Activated naive CD8-positive, alpha-beta T cell treated with anti-CD3 and anti-CD28 coated beads, Interleukin-2, amount 10 ng/mL, durations not matched to agents 7 days and 5 days (primary cell): Measurements from ENCODE around the gene ATRN. TPM values are rescaled to one million over a fixed set of nuclear protein-coding genes. Genes with fewer than 3 reads are reported as not detected.

Experiments
- ATAC-seq: fragments of 150-1000 bp; cut with Tn5 transposase; one replicate; pipeline ENCODE4 v1.10.0; 2021; ENCODE audit warnings: low read depth, moderate library complexity
- POLR2A ChIA-PET: fragments of 350-600 bp; sonication (Branson Sonifier 250); formaldehyde crosslinking; loops from one replicate; lab custom pipeline; 2021; ENCODE audit warnings: antibody characterized with exemption; lab: Charles Lee
- DNase-seq: peaks from one replicate; pipeline ENCODE4 v3.0.0; 2021
- H3K27ac Mint-ChIP-seq: one replicate; pipeline ENCODE4 v1.8.0; 2022; ENCODE audit warnings: mild to moderate bottlenecking, mixed read lengths
- H3K27me3 Mint-ChIP-seq: one replicate; pipeline ENCODE4 v1.8.0; 2022; ENCODE audit warnings: mild to moderate bottlenecking, moderate library complexity, mixed read lengths
- H3K36me3 Mint-ChIP-seq: one replicate; pipeline ENCODE4 v1.8.0; 2021; ENCODE audit warnings: mild to moderate bottlenecking, mixed read lengths
- H3K4me1 Mint-ChIP-seq: one replicate; pipeline ENCODE4 v1.8.0; 2021; ENCODE audit warnings: mixed read lengths
- H3K4me3 Mint-ChIP-seq: one replicate; pipeline ENCODE4 v1.8.0; 2022; ENCODE audit warnings: mild to moderate bottlenecking, moderate library complexity, mixed read lengths
- H3K9me3 Mint-ChIP-seq: one replicate; pipeline ENCODE4 v1.8.0; 2021; ENCODE audit warnings: mixed read lengths
- total RNA-seq, 2 experiments: library from RNA; stranded (reverse); gene quantifications; one replicate each; pipeline ENCODE4 v1.2.3, GENCODE V29; 2021

ATRN gene
- total RNA-seq, 2 experiments from 2014 or later: 9.8 to 10.7 TPM

GRCh38 chr20:3545401-3545925 lies 74.6 kb downstream of the ATRN start:
- POLR2A ChIA-PET: no interaction called here
- Mint-ChIP-seq H3K4me1 (peaks cover 1% of the 10 kb centered on the region), H3K4me3 (no peak overlapping the region), H3K27me3 (no peaks in the 10 kb centered on the region), H3K27ac (no peak overlapping the region), H3K36me3 (peaks cover 9% of the 10 kb centered on the region), H3K9me3 (no peaks in the 10 kb centered on the region)
- DNase-seq (no peak), ATAC-seq (no peak)

- Mint-ChIP-seq H3K27ac (no peak overlapping the region), H3K4me1 (peaks cover 7% of the 10 kb centered on the region), H3K9me3 (no peaks in the 10 kb centered on the region), H3K36me3 (peaks cover 8% of the 10 kb centered on the region), H3K27me3 (no peaks in the 10 kb centered on the region), H3K4me3 (no peak overlapping the region)
- ATAC-seq: no peak
- no peak for DNase-seq
- POLR2A ChIA-PET: interaction anchor here (0.7 kb wide), 1 partner anchor 9 kb away, joined by 5 read pairs; no protein-coding TSS in a partner anchor
These were observed 77.1 kb downstream of the ATRN start for GRCh38 chr20:3547906-3548305.

GRCh38 chr20:3550837-3551236 lies 80.0 kb downstream of the ATRN start:
- DNase-seq (no peak), ATAC-seq (no peak)
- Mint-ChIP-seq H3K9me3 (no peaks in the 10 kb centered on the region), H3K4me3 (no peak overlapping the region), H3K36me3 (peaks cover 2% of the 10 kb centered on the region), H3K4me1 (peaks cover 7% of the 10 kb centered on the region), H3K27me3 (no peaks in the 10 kb centered on the region), H3K27ac (no peak overlapping the region)
- POLR2A ChIA-PET: no interaction called here

DNA sequence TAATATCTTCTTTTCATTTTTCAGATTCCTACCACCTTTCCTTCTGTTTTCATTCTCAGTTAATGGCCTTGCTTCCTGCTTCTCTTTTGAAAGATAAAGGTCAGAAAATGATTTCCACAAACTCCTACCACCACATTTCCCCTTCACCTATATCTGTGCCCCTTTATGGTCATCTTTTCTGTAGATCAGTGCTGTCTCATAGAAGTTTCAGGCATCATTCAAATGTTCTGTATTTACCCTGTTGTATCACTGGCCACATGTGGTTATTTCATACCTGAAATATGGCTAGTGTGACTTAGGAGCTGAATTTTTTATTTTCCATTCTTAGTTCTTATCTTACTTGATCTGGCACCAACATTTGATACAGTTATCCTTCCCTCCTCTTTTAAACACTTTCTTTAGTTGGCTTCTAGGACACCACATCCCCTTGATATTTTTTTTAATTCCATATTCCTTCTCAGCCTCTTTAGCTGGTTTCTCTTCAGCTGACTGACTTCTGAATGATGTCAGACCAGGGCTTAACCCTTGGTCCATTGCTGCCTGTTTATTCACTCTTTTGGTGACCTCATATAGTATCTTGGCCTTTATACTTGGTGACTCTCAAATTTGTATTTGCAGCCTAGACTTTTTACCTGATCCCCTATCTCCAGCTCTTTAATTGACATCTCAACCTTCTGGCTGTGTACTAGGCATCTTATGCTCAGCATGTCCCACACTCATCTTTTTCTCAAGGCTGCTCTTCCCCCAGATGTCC lies 81.0 kb downstream of the ATRN start:
- Mint-ChIP-seq H3K27ac (no peak overlapping the region), H3K27me3 (no peaks in the 10 kb centered on the region), H3K4me3 (no peak overlapping the region), H3K4me1 (peaks cover 7% of the 10 kb centered on the region), H3K9me3 (no peaks in the 10 kb centered on the region), H3K36me3 (peaks cover 2% of the 10 kb centered on the region)
- POLR2A ChIA-PET: interaction anchor here (0.5 kb wide), 1 partner anchor 422 kb away, joined by 5 read pairs; no protein-coding TSS in a partner anchor
- ATAC-seq (no peak), DNase-seq (no peak)

DNA sequence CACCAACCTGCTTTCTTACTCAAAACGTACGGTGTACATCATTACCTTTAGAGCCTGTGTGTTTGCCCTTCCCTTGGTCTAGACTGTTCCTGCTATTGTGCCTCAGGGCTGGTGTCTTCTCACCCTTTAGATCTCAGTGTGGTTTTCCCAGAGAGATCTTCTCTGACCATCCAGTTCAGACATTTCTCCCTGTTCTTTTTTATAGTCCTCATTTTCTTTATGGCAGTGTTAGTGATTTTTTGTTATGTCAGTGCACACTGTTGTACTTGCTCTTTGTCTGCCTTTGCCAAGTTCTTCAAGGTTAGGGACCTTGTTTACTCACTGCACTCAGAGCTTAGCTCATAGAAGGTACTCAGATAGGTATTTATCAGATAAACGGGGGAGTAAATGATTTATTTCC lies 82.8 kb downstream of the ATRN start:
- ATAC-seq: no peak
- no peaks in the 10 kb centered on the region for H3K36me3 Mint-ChIP-seq
- peaks cover 5% of the 10 kb centered on the region for H3K4me1 Mint-ChIP-seq
- no peaks in the 10 kb centered on the region for H3K9me3 Mint-ChIP-seq
- H3K4me3 Mint-ChIP-seq: no peak overlapping the region
- H3K27ac Mint-ChIP-seq: no peak overlapping the region
- no peaks in the 10 kb centered on the region for H3K27me3 Mint-ChIP-seq
- DNase-seq: no peak
- POLR2A ChIA-PET: no interaction called here

- POLR2A ChIA-PET: no interaction called here
- ATAC-seq (no peak), DNase-seq (no peak)
- Mint-ChIP-seq H3K36me3 (no peaks in the 10 kb centered on the region), H3K9me3 (no peaks in the 10 kb centered on the region), H3K4me3 (no peak overlapping the region), H3K27ac (no peak overlapping the region), H3K4me1 (no peaks in the 10 kb centered on the region), H3K27me3 (no peaks in the 10 kb centered on the region)
These were observed 86.5 kb downstream of the ATRN start for GRCh38 chr20:3557237-3557785.

- no peak overlapping the region for H3K4me3 Mint-ChIP-seq
- no peak for ATAC-seq
- no peaks in the 10 kb centered on the region for H3K9me3 Mint-ChIP-seq
- no peaks in the 10 kb centered on the region for H3K27me3 Mint-ChIP-seq
- POLR2A ChIA-PET: no interaction called here
- H3K4me1 Mint-ChIP-seq: no peaks in the 10 kb centered on the region
- H3K36me3 Mint-ChIP-seq: no peaks in the 10 kb centered on the region
- H3K27ac Mint-ChIP-seq: no peak overlapping the region
- no peak for DNase-seq
These were observed 88.4 kb downstream of the ATRN start for GRCh38 chr20:3559231-3559630.

DNA sequence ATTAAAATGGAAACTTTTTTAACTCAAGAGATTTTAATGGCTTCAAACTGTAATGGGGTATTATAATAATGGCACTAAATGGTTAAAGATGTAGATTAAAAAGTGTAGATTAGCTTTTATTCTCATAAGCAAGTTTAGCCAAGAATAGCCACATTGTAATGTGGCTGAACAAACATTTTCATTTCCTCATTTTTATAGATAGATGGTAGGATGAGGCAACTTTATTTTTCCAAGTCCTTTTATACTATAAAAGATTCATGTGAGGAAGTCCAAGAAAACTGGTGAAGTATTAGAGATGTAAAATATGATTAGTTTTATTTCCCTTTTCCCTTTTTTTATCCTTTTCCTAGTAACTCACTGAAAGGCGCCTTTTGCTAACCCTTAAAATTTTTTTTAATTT lies 88.8 kb downstream of the ATRN start:
- H3K36me3 Mint-ChIP-seq: no peaks in the 10 kb centered on the region
- no peak for ATAC-seq
- H3K4me1 Mint-ChIP-seq: no peaks in the 10 kb centered on the region
- H3K27me3 Mint-ChIP-seq: no peaks in the 10 kb centered on the region
- H3K4me3 Mint-ChIP-seq: no peak overlapping the region
- no peak overlapping the region for H3K27ac Mint-ChIP-seq
- no peaks in the 10 kb centered on the region for H3K9me3 Mint-ChIP-seq
- POLR2A ChIA-PET: no interaction called here
- no peak for DNase-seq

DNA sequence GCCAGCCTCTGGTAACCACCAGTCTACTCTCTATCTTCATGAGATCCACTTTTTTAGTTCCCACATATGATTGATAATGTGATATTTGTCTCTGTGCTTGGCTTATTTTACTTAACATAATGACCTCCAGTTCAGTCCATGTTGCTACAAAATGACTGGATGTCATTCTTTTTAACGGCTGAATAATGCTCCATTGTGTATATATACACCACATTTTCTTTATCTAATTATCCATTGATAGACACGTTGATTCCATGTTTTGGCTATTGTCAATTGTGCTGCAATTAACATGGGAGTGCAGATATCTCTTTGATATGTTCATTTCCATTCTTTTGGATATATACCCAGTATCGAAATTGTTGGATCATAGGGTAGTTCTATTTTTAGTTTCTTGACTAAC lies 89.3 kb downstream of the ATRN start:
- Mint-ChIP-seq H3K4me3 (no peak overlapping the region), H3K9me3 (no peaks in the 10 kb centered on the region), H3K4me1 (no peaks in the 10 kb centered on the region), H3K36me3 (no peaks in the 10 kb centered on the region), H3K27me3 (no peaks in the 10 kb centered on the region), H3K27ac (no peak overlapping the region)
- ATAC-seq (no peak), DNase-seq (no peak)
- POLR2A ChIA-PET: no interaction called here

- ATAC-seq: no peak
- no peak for DNase-seq
- no peak overlapping the region for H3K27ac Mint-ChIP-seq
- H3K4me1 Mint-ChIP-seq: no peaks in the 10 kb centered on the region
- H3K27me3 Mint-ChIP-seq: no peaks in the 10 kb centered on the region
- no peaks in the 10 kb centered on the region for H3K36me3 Mint-ChIP-seq
- POLR2A ChIA-PET: no interaction called here
- H3K9me3 Mint-ChIP-seq: no peaks in the 10 kb centered on the region
- H3K4me3 Mint-ChIP-seq: no peak overlapping the region
These were observed 89.8 kb downstream of the ATRN start for GRCh38 chr20:3560578-3560977.

- DNase-seq: no peak
- Mint-ChIP-seq H3K27me3 (no peaks in the 10 kb centered on the region), H3K9me3 (no peaks in the 10 kb centered on the region), H3K27ac (no peak overlapping the region), H3K36me3 (peaks cover 2% of the 10 kb centered on the region), H3K4me3 (no peak overlapping the region), H3K4me1 (no peaks in the 10 kb centered on the region)
- POLR2A ChIA-PET: no interaction called here
- no peak for ATAC-seq
These were observed 92.3 kb downstream of the ATRN start for GRCh38 chr20:3563133-3563532.

DNA sequence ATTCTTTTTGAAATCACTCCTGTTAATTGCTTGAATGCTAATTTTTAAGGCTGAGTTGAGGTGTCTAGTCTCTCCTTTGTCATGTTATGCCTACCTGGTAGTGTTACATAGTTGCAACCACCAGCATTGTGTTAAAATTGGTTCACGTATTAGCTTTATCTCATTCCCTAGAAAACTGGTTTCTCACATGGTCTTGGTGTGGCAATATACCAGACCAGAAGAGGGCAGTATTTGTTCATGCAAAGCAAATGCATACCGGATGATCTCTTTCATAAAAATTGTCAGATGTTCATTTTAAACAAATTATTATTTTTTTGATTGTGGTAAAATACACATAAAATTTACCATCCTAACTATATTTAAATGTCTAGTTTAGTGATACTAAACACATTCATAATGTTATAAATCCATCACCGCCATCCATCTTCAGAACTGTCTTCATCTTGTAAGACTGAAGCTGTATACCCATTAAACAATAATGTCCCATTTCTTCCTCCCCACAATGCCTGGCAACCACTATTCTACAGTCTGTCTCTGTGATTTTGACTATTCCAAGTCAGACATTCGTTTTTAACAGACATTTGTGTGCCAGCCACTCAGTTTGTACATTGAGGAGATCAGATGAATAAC lies 92.8 kb downstream of the ATRN start:
- Mint-ChIP-seq H3K27ac (no peak overlapping the region), H3K27me3 (no peaks in the 10 kb centered on the region), H3K4me1 (no peaks in the 10 kb centered on the region), H3K4me3 (no peak overlapping the region), H3K36me3 (peaks cover 2% of the 10 kb centered on the region), H3K9me3 (no peaks in the 10 kb centered on the region)
- DNase-seq (no peak), ATAC-seq (no peak)
- POLR2A ChIA-PET: no interaction called here

GRCh38 chr20:3565851-3566250 lies 95.0 kb downstream of the ATRN start:
- Mint-ChIP-seq H3K27ac (no peak overlapping the region), H3K27me3 (no peaks in the 10 kb centered on the region), H3K4me3 (no peak overlapping the region), H3K9me3 (no peaks in the 10 kb centered on the region), H3K4me1 (no peaks in the 10 kb centered on the region), H3K36me3 (peaks cover 2% of the 10 kb centered on the region)
- no peak for ATAC-seq
- POLR2A ChIA-PET: no interaction called here
- no peak for DNase-seq

DNA sequence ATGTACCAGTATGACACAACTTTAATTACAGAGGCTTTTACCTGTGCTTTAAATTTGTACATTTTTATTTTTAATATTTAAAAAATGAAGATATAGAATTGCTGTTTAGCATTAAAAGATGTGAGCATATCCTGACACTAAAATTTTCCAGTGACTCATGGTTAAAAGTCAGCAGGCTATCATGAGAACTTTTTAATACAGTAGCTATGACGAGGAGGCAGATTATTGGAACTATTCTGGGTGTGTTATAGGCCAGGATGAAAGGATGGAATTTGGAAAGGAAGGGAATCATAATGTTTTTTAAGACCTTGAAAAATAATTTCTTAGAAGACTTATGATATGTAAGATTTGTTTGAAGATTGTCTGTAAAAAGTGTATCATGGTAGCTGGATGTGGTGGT lies 101.3 kb downstream of the ATRN start:
- no peak for DNase-seq
- H3K9me3 Mint-ChIP-seq: no peaks in the 10 kb centered on the region
- ATAC-seq: no peak
- H3K4me1 Mint-ChIP-seq: no peaks in the 10 kb centered on the region
- H3K27me3 Mint-ChIP-seq: no peaks in the 10 kb centered on the region
- POLR2A ChIA-PET: no interaction called here
- no peak overlapping the region for H3K27ac Mint-ChIP-seq
- peaks cover 3% of the 10 kb centered on the region for H3K36me3 Mint-ChIP-seq
- no peak overlapping the region for H3K4me3 Mint-ChIP-seq
